PFSK-1 (cell line): ENCODE data around the gene GNAO1.

Experiments
- TAF1 ChIP-seq: IDR thresholded peaks from 2 replicates; pipeline ENCODE4 v1.6.1; 2012; ENCODE audit warnings: low read length, control low read depth, borderline replicate concordance; ENCODE audit not compliant: insufficient read depth
- TF ChIP-seq, protein P1 (sequence below), 2 experiments: IDR thresholded peaks; 2 replicates each; pipeline versions ENCODE4 v1.6.1 to v1.8.0; 2011 to 2012; ENCODE audit warnings: low read depth in 2 of 2, low read length in 2 of 2, control low read depth in 1 of 2, inconsistent platforms in 1 of 2, mild to moderate bottlenecking in 1 of 2, moderate library complexity in 1 of 2; ENCODE audit not compliant: insufficient read depth in 1 of 2

DNA sequence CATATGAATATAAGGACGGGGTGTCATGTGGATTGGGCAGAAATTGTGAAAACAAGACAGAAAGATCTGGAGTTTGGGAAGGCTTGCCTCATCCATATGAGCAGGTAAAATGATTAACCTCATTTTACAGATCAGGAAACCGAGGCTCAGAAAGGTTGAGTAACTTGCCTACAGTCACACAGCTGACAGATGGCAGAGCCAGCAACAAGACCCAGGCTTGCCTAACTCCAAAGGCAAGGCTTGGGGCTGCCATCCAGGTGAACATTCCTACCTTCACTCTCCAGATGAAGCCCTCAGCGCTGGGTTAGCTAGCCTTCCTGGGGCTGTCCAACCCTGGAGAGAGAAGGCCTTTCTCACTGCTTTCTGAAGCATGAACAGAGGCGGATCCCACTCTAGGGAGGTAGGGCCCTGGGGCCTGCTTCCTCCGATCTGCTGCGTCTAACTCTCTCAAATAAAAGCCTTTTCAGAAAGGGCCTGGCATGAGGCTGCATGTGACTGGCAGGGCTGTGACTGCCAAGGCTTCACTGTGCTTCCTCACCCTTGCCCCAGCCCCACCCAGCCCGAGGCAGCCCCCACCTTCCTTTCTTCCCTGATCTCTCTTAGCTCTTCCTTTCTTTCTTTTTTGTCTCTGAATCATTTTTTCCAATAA is 107.8 kb downstream of the GNAO1 start:
- TF ChIP-seq TAF1: no peak
- TF ChIP-seq, protein P1, sequence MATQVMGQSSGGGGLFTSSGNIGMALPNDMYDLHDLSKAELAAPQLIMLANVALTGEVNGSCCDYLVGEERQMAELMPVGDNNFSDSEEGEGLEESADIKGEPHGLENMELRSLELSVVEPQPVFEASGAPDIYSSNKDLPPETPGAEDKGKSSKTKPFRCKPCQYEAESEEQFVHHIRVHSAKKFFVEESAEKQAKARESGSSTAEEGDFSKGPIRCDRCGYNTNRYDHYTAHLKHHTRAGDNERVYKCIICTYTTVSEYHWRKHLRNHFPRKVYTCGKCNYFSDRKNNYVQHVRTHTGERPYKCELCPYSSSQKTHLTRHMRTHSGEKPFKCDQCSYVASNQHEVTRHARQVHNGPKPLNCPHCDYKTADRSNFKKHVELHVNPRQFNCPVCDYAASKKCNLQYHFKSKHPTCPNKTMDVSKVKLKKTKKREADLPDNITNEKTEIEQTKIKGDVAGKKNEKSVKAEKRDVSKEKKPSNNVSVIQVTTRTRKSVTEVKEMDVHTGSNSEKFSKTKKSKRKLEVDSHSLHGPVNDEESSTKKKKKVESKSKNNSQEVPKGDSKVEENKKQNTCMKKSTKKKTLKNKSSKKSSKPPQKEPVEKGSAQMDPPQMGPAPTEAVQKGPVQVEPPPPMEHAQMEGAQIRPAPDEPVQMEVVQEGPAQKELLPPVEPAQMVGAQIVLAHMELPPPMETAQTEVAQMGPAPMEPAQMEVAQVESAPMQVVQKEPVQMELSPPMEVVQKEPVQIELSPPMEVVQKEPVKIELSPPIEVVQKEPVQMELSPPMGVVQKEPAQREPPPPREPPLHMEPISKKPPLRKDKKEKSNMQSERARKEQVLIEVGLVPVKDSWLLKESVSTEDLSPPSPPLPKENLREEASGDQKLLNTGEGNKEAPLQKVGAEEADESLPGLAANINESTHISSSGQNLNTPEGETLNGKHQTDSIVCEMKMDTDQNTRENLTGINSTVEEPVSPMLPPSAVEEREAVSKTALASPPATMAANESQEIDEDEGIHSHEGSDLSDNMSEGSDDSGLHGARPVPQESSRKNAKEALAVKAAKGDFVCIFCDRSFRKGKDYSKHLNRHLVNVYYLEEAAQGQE (IDR thresholded peaks at IDR 0.05; ENCODE audit: insufficient read depth in 1 of 2, low read depth in 2 of 2, low read length in 2 of 2): no peak
